OCI-LY7 (cell line): ENCODE data around the gene ST14. TPM values are rescaled to one million over a fixed set of nuclear protein-coding genes. Genes with fewer than 3 reads are reported as not detected.
"Not testable (repeated sequence)": the region's sequence is repeated elsewhere in the genome, so short reads cannot be mapped to it uniquely, and the experiment has no call there.

Experiments
- BruUV-seq: library from RNA; stranded (reverse); fragments of 400-500 nt; replicated peaks from 2 replicates; lab custom pipeline; 2021; lab: Mats Ljungman, UMichigan
- CTCF ChIA-PET: fragments of 300-600 bp; sonication (Branson Sonifier 250); formaldehyde crosslinking; loops from one replicate; lab custom pipeline; 2022; ENCODE audit warnings: antibody characterized with exemption; ENCODE audit not compliant: unreplicated experiment; lab: Charles Lee
- POLR2A ChIA-PET: fragments of 300-600 bp; sonication (Branson Sonifier 250); formaldehyde crosslinking; loops from one replicate; lab custom pipeline; 2022; ENCODE audit warnings: antibody characterized with exemption; lab: Charles Lee
- DNase-seq: peaks from one replicate; pipeline ENCODE4 v3.0.0-alpha.2; 2015; ENCODE audit warnings: low spot score
- H2AFZ ChIP-seq: fragments of 200-600 bp; sonication (generic), shearing (Covaris generic); 2 replicates; pipeline ENCODE4 v1.6.1; 2014; ENCODE audit warnings: mild to moderate bottlenecking, antibody characterized with exemption, low read length, moderate library complexity
- H3K27ac ChIP-seq: fragments of 200-600 bp; sonication (generic); 2 replicates; pipeline ENCODE4 v1.5.1; 2014; ENCODE audit warnings: mixed run types, low read depth, mild to moderate bottlenecking, moderate library complexity, low read length, inconsistent platforms; ENCODE audit not compliant: poor library complexity, severe bottlenecking
- H3K36me3 ChIP-seq: fragments of 200-600 bp; sonication (generic); 2 replicates; pipeline ENCODE4 v1.6.1; 2014; ENCODE audit warnings: mild to moderate bottlenecking, antibody characterized with exemption, low read length, moderate library complexity, mixed read lengths; ENCODE audit not compliant: insufficient read depth
- H3K4me1 ChIP-seq: fragments of 200-600 bp; sonication (generic); 2 replicates; pipeline ENCODE4 v1.5.1; 2014; ENCODE audit warnings: mild to moderate bottlenecking, low read length; ENCODE audit not compliant: insufficient read depth, poor library complexity, severe bottlenecking
- H3K4me2 ChIP-seq: fragments of 200-600 bp; sonication (generic); 2 replicates; pipeline ENCODE4 v1.6.1; 2014; ENCODE audit warnings: mild to moderate bottlenecking, low read length
- H3K4me3 ChIP-seq: fragments of 200-600 bp; sonication (generic); 2 replicates; pipeline ENCODE4 v1.5.1; 2014; ENCODE audit warnings: mild to moderate bottlenecking, low read depth, low read length; ENCODE audit not compliant: poor library complexity, severe bottlenecking
- H3K79me2 ChIP-seq: fragments of 200-600 bp; sonication (generic); 2 replicates; pipeline ENCODE4 v1.6.1; 2016; ENCODE audit warnings: low read depth, mild to moderate bottlenecking, low read length, moderate library complexity, mixed read lengths; ENCODE audit not compliant: insufficient read depth
- H3K9me2 ChIP-seq: fragments of 200-600 bp; sonication (generic); 2 replicates; pipeline ENCODE4 v1.6.1; 2016; ENCODE audit warnings: mild to moderate bottlenecking, low read length, mixed read lengths; ENCODE audit not compliant: insufficient read depth
- H3K9me3 ChIP-seq: fragments of 200-600 bp; sonication (generic); 2 replicates; pipeline ENCODE4 v1.6.1; 2014; ENCODE audit warnings: mild to moderate bottlenecking, mixed run types, low read length, mixed read lengths
- H4K20me1 ChIP-seq: fragments of 200-600 bp; sonication (generic); 2 replicates; pipeline ENCODE4 v1.6.1; 2014; ENCODE audit warnings: mild to moderate bottlenecking, antibody characterized with exemption, low read length, moderate library complexity, mixed read lengths; ENCODE audit not compliant: insufficient read depth
- EZH2phosphoT487 ChIP-seq: fragments of 200-600 bp; sonication (generic); IDR thresholded peaks from 2 replicates; pipeline ENCODE4 v1.6.1; 2018; ENCODE audit warnings: low read depth, borderline replicate concordance, mild to moderate bottlenecking, mixed run types, antibody characterized with exemption, low read length, moderate library complexity, mixed read lengths
- intact Hi-C: fragments of 100-400 bp; cut with micrococcal nuclease; formaldehyde crosslinking; loops from one replicate; pipeline ENCODE4 v1.10.0; 2022; ENCODE audit not compliant: unreplicated experiment
- total RNA-seq, 2 experiments: library from RNA; depleted of rRNA in 1 of 2; stranded (reverse); fragments of >200 nt in 1 of 2; shearing (Covaris generic) in 1 of 2; gene quantifications; 2 replicates each; pipeline ENCODE4 v1.2.3, GENCODE V29; 2014 to 2022
- TF ChIP-seq, protein P1 (sequence below): fragments of 200-600 bp; sonication (generic); conservative IDR thresholded peaks from 2 replicates; pipeline ENCODE4 v1.5.1; 2014; ENCODE audit warnings: mild to moderate bottlenecking, antibody characterized with exemption, low read length, moderate library complexity, mixed read lengths

Gene ST14
- total RNA-seq, 2 experiments from 2014 or later, result 98.0 to 135 TPM

DNA sequence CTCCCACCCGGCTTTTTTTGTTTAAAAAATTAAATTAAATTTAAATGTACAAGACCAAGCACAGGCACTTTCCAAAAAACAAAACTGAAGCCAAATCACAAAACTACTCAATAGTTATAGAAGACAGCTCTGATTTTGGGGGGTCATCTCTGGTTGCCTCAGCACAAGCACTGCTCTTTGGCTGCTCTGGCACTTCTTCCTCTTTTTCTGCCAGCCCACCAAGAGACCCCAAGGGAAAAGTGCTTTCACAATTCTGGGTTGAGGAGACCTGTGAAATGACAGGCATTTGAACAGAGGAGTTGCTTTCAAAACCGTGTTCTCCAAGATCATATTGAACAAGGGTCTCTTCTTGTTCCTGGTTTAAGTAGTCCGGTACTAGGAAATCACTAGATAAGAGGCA lies 74.3 kb downstream of the ST14 start:
- H3K4me1 ChIP-seq, H3K4me3 ChIP-seq, H2AFZ ChIP-seq, H3K9me2 ChIP-seq, intact Hi-C loops, BruUV-seq, H3K79me2 ChIP-seq, H3K27ac ChIP-seq, H3K4me2 ChIP-seq, DNase-seq, H4K20me1 ChIP-seq, H3K9me3 ChIP-seq, CTCF ChIA-PET: not testable (repeated sequence)
- POLR2A ChIA-PET, result interaction anchor here (0.7 kb wide), 2 partner anchors 10 to 332 kb away, joined by 3 to 4 read pairs; no protein-coding TSS in a partner anchor
- H3K36me3 ChIP-seq, result peaks cover 56% of the 10 kb centered on the region

DNA sequence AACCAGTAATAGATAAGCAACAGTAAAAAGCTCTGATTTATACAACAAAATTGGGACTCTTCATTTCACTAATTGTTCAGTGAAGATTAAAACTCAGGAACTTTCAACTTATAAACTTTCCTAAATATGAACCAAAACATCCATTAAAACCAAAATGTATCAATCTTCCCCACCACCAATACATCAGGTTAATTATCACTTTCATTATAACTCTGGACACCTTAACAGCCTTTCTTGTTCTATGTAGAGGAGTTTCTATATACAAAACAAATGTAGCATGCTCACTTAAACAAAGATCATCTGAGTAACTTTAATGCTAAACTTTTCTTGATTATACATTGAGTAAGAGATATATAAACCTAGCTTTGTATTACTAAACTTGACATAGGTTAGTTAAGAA lies 74.7 kb downstream of the ST14 start:
- no peak overlapping the region for H2AFZ ChIP-seq
- H4K20me1 ChIP-seq, result no peaks in the 10 kb centered on the region; the same call in 1 of the 2 replicates
- TF ChIP-seq, protein P1, sequence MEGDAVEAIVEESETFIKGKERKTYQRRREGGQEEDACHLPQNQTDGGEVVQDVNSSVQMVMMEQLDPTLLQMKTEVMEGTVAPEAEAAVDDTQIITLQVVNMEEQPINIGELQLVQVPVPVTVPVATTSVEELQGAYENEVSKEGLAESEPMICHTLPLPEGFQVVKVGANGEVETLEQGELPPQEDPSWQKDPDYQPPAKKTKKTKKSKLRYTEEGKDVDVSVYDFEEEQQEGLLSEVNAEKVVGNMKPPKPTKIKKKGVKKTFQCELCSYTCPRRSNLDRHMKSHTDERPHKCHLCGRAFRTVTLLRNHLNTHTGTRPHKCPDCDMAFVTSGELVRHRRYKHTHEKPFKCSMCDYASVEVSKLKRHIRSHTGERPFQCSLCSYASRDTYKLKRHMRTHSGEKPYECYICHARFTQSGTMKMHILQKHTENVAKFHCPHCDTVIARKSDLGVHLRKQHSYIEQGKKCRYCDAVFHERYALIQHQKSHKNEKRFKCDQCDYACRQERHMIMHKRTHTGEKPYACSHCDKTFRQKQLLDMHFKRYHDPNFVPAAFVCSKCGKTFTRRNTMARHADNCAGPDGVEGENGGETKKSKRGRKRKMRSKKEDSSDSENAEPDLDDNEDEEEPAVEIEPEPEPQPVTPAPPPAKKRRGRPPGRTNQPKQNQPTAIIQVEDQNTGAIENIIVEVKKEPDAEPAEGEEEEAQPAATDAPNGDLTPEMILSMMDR, result no peak
- TF ChIP-seq EZH2phosphoT487, result no peak
- BruUV-seq, result no TSS peak
- no peaks in the 10 kb centered on the region for H3K4me1 ChIP-seq
- ChIA-PET CTCF (no interaction called here), POLR2A (interaction anchor here (0.6 to 0.7 kb wide), 3 partner anchors 10 to 333 kb away, joined by 3 to 4 read pairs (median 3); no protein-coding TSS in a partner anchor)
- H3K4me3 ChIP-seq, result no peak overlapping the region
- DNase-seq, result no peak
- no peak overlapping the region for H3K27ac ChIP-seq
- H3K36me3 ChIP-seq, result peaks cover 60% of the 10 kb centered on the region
- H3K9me3 ChIP-seq, result no peaks in the 10 kb centered on the region
- intact Hi-C loops, result no loop called here
- no peaks in the 10 kb centered on the region for H3K9me2 ChIP-seq
- no peak overlapping the region for H3K4me2 ChIP-seq
- no peaks in the 10 kb centered on the region for H3K79me2 ChIP-seq

DNA sequence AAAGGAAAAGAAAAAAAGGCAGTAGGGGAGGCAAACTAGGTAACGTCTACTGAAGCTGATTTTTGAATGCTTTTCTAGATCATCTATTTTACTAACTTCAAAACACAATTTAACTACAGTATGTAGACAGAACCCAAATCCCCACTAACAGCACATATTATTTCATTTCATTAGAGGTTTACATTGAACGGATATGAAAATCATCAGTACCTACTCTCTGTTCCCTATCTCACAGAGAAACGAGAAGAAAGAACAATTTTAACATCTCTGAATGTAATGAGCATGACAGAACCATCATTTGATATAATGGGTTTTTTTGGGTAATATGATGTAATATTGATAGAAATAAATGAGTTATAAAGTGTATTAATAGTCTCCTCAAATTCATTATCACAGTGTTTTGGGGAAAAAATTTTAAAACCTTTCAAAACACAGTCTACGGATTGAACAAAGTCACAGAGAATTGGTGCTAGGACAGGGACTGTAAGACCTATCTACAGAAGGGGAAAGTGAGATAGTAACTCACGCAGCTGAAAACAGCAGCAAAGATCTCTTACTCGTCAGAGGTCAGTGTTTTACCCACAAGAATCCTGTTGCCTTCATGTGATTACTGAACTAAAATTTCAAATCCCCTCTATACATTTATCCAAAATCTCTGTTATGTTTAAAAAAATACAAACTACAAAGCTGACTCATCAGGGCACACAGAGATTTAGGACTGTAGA lies 77.9 kb downstream of the ST14 start:
- Histone ChIP-seq H3K4me1 (no peaks in the 10 kb centered on the region), H2AFZ (no peak overlapping the region), H3K4me2 (no peak overlapping the region), H3K9me3 (no peaks in the 10 kb centered on the region), H3K27ac (no peak overlapping the region), H3K79me2 (no peaks in the 10 kb centered on the region), H3K9me2 (no peaks in the 10 kb centered on the region), H4K20me1 (no peaks in the 10 kb centered on the region; the same call in 1 of the 2 replicates), H3K4me3 (no peak overlapping the region), H3K36me3 (peaks cover 56% of the 10 kb centered on the region)
- CTCF ChIA-PET, result no interaction called here
- intact Hi-C loops, result no loop called here
- POLR2A ChIA-PET, result no interaction called here
- no TSS peak for BruUV-seq
- TF ChIP-seq, protein P1, result no peak
- no peak for TF ChIP-seq EZH2phosphoT487
- no peak for DNase-seq
